Mesendoderm (in vitro differentiated cells): ENCODE data around the gene PSMA8.
A peak's percentile ranks its signal among the peaks of the same experiment; 100 is the strongest.

Source experiments
- DNase-seq: peaks from one replicate; pipeline ENCODE4 v3.0.0; 2013
- H2AK5ac ChIP-seq: 2 replicates; pipeline ENCODE4 v1.6.1; 2013; ENCODE audit warnings: low read length, inconsistent platforms
- H2BK120ac ChIP-seq: 2 replicates; pipeline ENCODE4 v1.6.1; 2013; ENCODE audit warnings: low read depth, mild to moderate bottlenecking, low read length, moderate library complexity, mixed read lengths
- H2BK15ac ChIP-seq: replicated peaks from 2 replicates; pipeline ENCODE4 v1.6.1; 2013; ENCODE audit warnings: low read depth, mild to moderate bottlenecking, moderate library complexity
- H2BK5ac ChIP-seq: 2 replicates; pipeline ENCODE4 v1.6.1; 2013; ENCODE audit warnings: low read length, inconsistent platforms
- H3K18ac ChIP-seq: 2 replicates; pipeline ENCODE4 v1.6.1; 2013; ENCODE audit warnings: mild to moderate bottlenecking, low read length, mixed read lengths
- H3K23ac ChIP-seq: one replicate; pipeline ENCODE4 v1.6.1; 2013; ENCODE audit warnings: low read length
- H3K27ac ChIP-seq: 2 replicates; pipeline ENCODE4 v1.5.1; 2013; ENCODE audit warnings: low read depth, mild to moderate bottlenecking, inconsistent platforms, low read length, moderate library complexity
- H3K27me3 ChIP-seq: 2 replicates; pipeline ENCODE4 v1.6.1; 2013; ENCODE audit warnings: low read length, control low read depth, mild to moderate bottlenecking, inconsistent platforms; ENCODE audit not compliant: insufficient read depth, poor library complexity
- H3K36me3 ChIP-seq: 2 replicates; pipeline ENCODE4 v1.6.1; 2013; ENCODE audit warnings: low read length, inconsistent platforms; ENCODE audit not compliant: control insufficient read depth, insufficient read depth
- H3K4ac ChIP-seq: one replicate; pipeline ENCODE4 v1.6.1; 2013; ENCODE audit warnings: low read depth, mild to moderate bottlenecking, low read length, moderate library complexity
- H3K4me1 ChIP-seq: 2 replicates; pipeline ENCODE4 v1.6.1; 2013; ENCODE audit warnings: low read depth, low read length, inconsistent platforms; ENCODE audit not compliant: control insufficient read depth
- H3K4me2 ChIP-seq: 2 replicates; pipeline ENCODE4 v1.6.1; 2013; ENCODE audit warnings: low read length
- H3K4me3 ChIP-seq: 2 replicates; pipeline ENCODE4 v1.5.1; 2013; ENCODE audit warnings: mild to moderate bottlenecking, low read length
- H3K56ac ChIP-seq: one replicate; pipeline ENCODE4 v1.6.1; 2013; ENCODE audit warnings: low read length
- H3K79me1 ChIP-seq: 2 replicates; pipeline ENCODE4 v1.6.1; 2013; ENCODE audit warnings: low read length, inconsistent platforms
- H3K79me2 ChIP-seq: 2 replicates; pipeline ENCODE4 v1.6.1; 2013; ENCODE audit warnings: mild to moderate bottlenecking, low read length; ENCODE audit not compliant: control insufficient read depth, insufficient read depth
- H3K9ac ChIP-seq: 2 replicates; pipeline ENCODE4 v1.6.1; 2013; ENCODE audit warnings: low read length, inconsistent platforms
- H4K5ac ChIP-seq: one replicate; pipeline ENCODE4 v1.6.1; 2013; ENCODE audit warnings: low read length
- H4K8ac ChIP-seq: one replicate; pipeline ENCODE4 v1.6.1; 2013; ENCODE audit warnings: low read depth, mild to moderate bottlenecking, control low read depth, low read length, moderate library complexity
- WGBS: extraction: QIAGEN DNeasy Blood & Tissue Kit; methylation state at CpG from one replicate; pipeline ENCODE4 v1.1.7; 2013; ENCODE audit warnings: low lambda C conversion rate, missing lambda C conversion rate; ENCODE audit not compliant: insufficient coverage; ENCODE audit errors: extremely low coverage; 5-methylcytosine and 5-hydroxymethylcytosine counted together

The PSMA8 gene

DNA sequence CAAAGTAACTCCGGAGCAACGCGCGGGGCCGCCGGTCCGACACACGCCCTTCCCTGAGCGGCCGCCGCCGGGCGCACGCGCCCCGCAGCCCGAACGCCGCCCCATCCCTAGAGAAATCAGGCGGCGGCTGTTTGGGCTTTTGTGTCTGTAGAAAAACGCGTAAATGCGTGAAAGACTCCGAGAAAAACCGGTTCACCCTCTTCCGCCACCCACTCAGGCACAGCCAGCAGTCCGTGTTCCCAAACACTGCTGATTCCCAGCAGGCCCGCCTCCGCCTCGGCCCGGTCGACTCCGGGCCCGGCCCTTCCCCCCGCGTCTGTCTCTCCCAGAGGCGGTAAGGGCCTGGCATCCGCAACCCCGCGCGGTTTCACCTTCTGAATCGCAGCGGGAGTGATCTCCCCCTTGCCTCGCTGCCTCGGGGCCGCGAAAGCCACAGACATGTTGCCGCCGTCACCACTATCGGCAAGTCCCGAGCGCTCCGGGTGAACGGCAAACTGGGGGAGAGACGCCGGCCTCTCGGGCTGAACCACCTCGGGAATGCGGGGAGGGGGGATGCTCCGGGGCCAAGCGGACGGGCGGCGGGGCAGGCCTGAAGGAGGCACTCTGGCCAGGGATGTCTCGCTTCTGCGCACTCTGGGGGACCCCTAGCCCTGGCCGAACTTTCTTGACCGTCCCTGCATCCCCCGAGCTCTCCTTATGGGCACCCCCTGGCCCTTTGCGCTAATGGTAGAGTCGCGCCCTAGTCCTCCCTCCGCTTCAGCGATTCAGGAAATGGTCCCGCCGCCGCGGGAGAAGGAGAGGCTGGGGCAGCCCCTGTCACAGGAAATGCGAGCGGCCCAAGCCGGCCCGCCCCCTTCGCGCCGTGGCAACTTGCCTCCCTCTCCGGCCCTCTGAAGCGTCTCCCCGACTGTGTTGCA is 43.3 kb upstream of the PSMA8 start, which contains the start of gene SS18:
Gene SS18 (minus strand): TSS at position 484 of the 917 bp plus-strand sequence. CDS start 44 bp downstream, at position 440.
- Histone ChIP-seq H3K4me1 (no peaks in the 10 kb centered on the region), H3K79me1 (peaks cover 3% of the 10 kb centered on the region), H3K36me3 (no peaks in the 10 kb centered on the region), H3K18ac (peak within 1 kb of the TSS; percentile 42), H2BK5ac (peak within 1 kb of the TSS; percentile 86), H3K4me2 (peak within 1 kb of the TSS; percentile 76), H3K27ac (peak within 1 kb of the TSS; percentile 98), H4K5ac (peak within 1 kb of the TSS; percentile 37), H3K9ac (peak within 1 kb of the TSS; percentile 96), H2BK120ac (no peak within 1 kb of the TSS), H2AK5ac (no peak within 1 kb of the TSS), H4K8ac (no peak within 1 kb of the TSS), H3K23ac (peak within 1 kb of the TSS; percentile 66), H3K4me3 (peak within 1 kb of the TSS; percentile 98), H3K27me3 (no peaks in the 10 kb centered on the region), H3K4ac (peak within 1 kb of the TSS; percentile 59), H3K79me2 (peaks cover 24% of the 10 kb centered on the region), H3K56ac (peak within 1 kb of the TSS; percentile 99), H2BK15ac (no peak within 1 kb of the TSS)
- WGBS: no CpG with 5 or more reads among the region's 89 CpGs
- DNase-seq: peak; percentile 98

DNA sequence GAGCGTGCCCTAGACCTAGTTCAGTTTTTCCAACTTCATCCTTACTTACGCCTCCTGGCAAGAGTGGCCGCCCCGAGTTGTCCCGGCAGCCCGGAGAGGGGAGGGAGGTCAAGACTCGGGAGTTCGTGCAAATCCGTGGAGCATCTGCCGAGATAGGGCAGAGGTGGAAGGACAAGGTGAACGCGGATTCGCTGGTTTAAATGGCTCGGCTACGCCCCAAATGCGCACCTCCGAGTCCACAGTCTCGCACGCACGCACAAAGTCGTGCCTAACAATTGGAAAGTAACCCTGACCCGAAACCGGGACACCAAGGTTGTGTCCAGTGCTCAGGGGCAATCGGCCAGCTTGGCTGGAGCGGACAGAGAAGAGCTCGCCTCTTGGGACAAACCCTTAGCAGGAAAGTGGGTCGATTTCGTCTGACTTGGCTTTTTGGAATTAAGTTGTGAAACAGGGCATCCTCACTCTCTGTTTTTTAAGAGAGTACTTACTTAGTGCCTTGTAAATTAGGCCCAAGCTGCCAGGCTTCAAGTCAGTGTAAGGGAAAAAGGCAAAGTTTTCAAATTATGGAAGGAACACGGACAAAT is 42.5 kb upstream of the PSMA8 start:
- no peak overlapping the region for H2BK120ac ChIP-seq
- peak overlapping the region; percentile 83 for H3K27ac ChIP-seq
- H3K4me1 ChIP-seq: no peaks in the 10 kb centered on the region
- H2BK5ac ChIP-seq: peak overlapping the region; percentile 61
- peak overlapping the region; percentile 24 for H3K18ac ChIP-seq
- H3K23ac ChIP-seq: peak overlapping the region; percentile 66
- no peaks in the 10 kb centered on the region for H3K27me3 ChIP-seq
- H4K8ac ChIP-seq: no peak overlapping the region
- no peak overlapping the region for H2AK5ac ChIP-seq
- peak overlapping the region; percentile 99 for H3K56ac ChIP-seq
- H3K4me3 ChIP-seq: peak overlapping the region; percentile 93
- H3K79me1 ChIP-seq: peaks cover 2% of the 10 kb centered on the region
- H3K36me3 ChIP-seq: no peaks in the 10 kb centered on the region
- no CpG with 5 or more reads among the region's 29 CpGs for WGBS
- peak overlapping the region; percentile 96 for H3K9ac ChIP-seq
- peak overlapping the region; percentile 19 for H3K4ac ChIP-seq
- peak overlapping the region; percentile 71 for H3K4me2 ChIP-seq
- no peak overlapping the region for H4K5ac ChIP-seq
- no peak for DNase-seq
- H3K79me2 ChIP-seq: peaks cover 20% of the 10 kb centered on the region
- H2BK15ac ChIP-seq: no peak overlapping the region

DNA sequence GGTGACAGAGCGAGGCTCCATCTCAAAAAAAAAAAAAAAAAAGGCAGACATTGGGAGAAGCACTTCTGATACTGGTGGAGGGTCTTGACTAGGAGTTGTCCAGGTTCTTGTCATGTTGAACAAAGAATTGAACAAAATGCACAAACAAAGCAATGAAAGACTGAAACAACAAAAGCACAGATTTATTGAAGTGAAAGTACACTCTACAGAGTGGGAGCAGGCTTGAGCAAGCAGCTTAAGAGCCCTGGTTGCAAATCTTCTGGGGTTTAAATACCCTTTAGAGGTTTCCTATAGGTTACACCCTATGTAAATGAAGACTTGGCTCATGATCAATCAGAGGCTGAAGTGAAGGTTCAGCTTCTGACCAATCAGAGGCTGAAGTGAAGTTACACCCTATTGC is 36.8 kb upstream of the PSMA8 start:
- H3K4me2 ChIP-seq: no peak overlapping the region
- H2AK5ac ChIP-seq: no peak overlapping the region
- H4K8ac ChIP-seq: no peak overlapping the region
- no CpG with 5 or more reads among the region's 1 CpG for WGBS
- H3K79me1 ChIP-seq: no peaks in the 10 kb centered on the region
- no peak for DNase-seq
- no peaks in the 10 kb centered on the region for H3K79me2 ChIP-seq
- no peak overlapping the region for H3K4me3 ChIP-seq
- no peak overlapping the region for H2BK120ac ChIP-seq
- H3K23ac ChIP-seq: no peak overlapping the region
- H3K18ac ChIP-seq: no peak overlapping the region
- H3K27ac ChIP-seq: no peak overlapping the region
- H4K5ac ChIP-seq: no peak overlapping the region
- no peak overlapping the region for H3K4ac ChIP-seq
- no peaks in the 10 kb centered on the region for H3K36me3 ChIP-seq
- H3K4me1 ChIP-seq: no peaks in the 10 kb centered on the region
- no peaks in the 10 kb centered on the region for H3K27me3 ChIP-seq
- no peak overlapping the region for H3K9ac ChIP-seq
- H2BK5ac ChIP-seq: no peak overlapping the region
- H3K56ac ChIP-seq: no peak overlapping the region
- no peak overlapping the region for H2BK15ac ChIP-seq

DNA sequence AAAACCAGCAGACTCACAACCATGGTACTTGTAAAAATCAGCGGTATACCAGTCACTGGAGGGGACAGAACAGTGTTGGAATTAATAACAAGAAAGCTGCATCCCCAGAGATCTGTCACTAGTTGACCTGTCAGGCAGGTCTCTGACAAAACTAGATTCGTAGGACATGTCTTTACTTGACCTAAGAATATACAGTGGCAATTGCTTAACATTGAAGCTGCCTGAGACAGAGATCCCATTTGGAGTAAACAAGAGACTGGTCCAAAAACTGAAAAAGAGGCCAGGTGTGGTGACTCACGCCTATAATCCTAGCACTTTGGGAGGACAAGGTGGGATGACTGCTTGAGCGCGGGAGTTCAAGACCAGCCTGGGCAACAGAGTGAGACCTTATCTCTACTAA is 36.1 kb upstream of the PSMA8 start:
- DNase-seq: no peak
- H3K79me2 ChIP-seq: no peaks in the 10 kb centered on the region
- no peak overlapping the region for H3K56ac ChIP-seq
- H2BK120ac ChIP-seq: no peak overlapping the region
- H3K4ac ChIP-seq: no peak overlapping the region
- no peak overlapping the region for H2AK5ac ChIP-seq
- H3K36me3 ChIP-seq: no peaks in the 10 kb centered on the region
- no CpG with 5 or more reads among the region's 5 CpGs for WGBS
- no peak overlapping the region for H2BK15ac ChIP-seq
- H3K27ac ChIP-seq: no peak overlapping the region
- H3K4me3 ChIP-seq: no peak overlapping the region
- no peak overlapping the region for H4K8ac ChIP-seq
- no peak overlapping the region for H3K23ac ChIP-seq
- H3K27me3 ChIP-seq: no peaks in the 10 kb centered on the region
- H3K18ac ChIP-seq: no peak overlapping the region
- no peak overlapping the region for H3K9ac ChIP-seq
- H2BK5ac ChIP-seq: no peak overlapping the region
- H4K5ac ChIP-seq: no peak overlapping the region
- H3K79me1 ChIP-seq: no peaks in the 10 kb centered on the region
- no peak overlapping the region for H3K4me2 ChIP-seq
- H3K4me1 ChIP-seq: no peaks in the 10 kb centered on the region

DNA sequence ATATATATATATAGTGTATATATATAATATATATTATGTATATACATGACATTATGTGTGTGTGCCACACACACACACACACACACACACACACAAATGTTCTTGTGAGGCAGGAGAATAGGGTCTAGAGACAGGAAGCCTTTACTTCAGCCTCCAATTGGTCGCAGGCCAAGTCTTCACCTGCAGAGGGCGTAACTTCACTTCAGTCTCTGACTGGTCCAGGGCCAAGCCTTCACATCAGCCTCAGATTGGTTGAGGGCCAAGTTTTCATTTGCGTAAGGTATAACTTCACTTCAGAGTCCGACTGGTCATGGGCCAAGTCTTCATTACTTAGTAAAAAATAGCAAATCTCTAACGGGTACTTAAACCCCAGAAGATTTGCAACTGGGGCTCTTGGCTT is 30.1 kb upstream of the PSMA8 start:
- Histone ChIP-seq H2BK15ac (no peak overlapping the region), H3K23ac (no peak overlapping the region), H3K79me1 (no peaks in the 10 kb centered on the region), H4K8ac (no peak overlapping the region), H3K4me2 (no peak overlapping the region), H3K27me3 (no peaks in the 10 kb centered on the region), H3K4ac (no peak overlapping the region), H2AK5ac (no peak overlapping the region), H2BK5ac (no peak overlapping the region), H3K4me3 (no peak overlapping the region), H3K36me3 (no peaks in the 10 kb centered on the region), H3K27ac (no peak overlapping the region), H3K79me2 (no peaks in the 10 kb centered on the region), H2BK120ac (no peak overlapping the region), H3K56ac (no peak overlapping the region), H3K9ac (no peak overlapping the region), H3K18ac (no peak overlapping the region), H4K5ac (no peak overlapping the region), H3K4me1 (no peaks in the 10 kb centered on the region)
- no CpG with 5 or more reads among the region's 5 CpGs for WGBS
- peak; percentile 80 for DNase-seq
